GM21529 (cell line): ENCODE data around the gene MARS1.
"Not testable (repeated sequence)": the region's sequence is repeated elsewhere in the genome, so short reads cannot be mapped to it uniquely, and the experiment has no call there.

Source experiments
- ATAC-seq: cut with Tn5 transposase; IDR thresholded peaks from one replicate; pipeline ENCODE4 v1.9.1; 2021; ENCODE audit not compliant: unreplicated experiment

Gene MARS1

GRCh38 chr12:57547288-57548012, 59.6 kb downstream of the MARS1 start:
- no peak for ATAC-seq

GRCh38 chr12:57548013-57548315, 60.1 kb downstream of the MARS1 start:
- no peak for ATAC-seq

- no peak for ATAC-seq
These were observed 60.6 kb downstream of the MARS1 start for GRCh38 chr12:57548488-57548887.

GRCh38 chr12:57549203-57549908, 61.5 kb downstream of the MARS1 start:
- no peak for ATAC-seq

GRCh38 chr12:57549909-57550640, 62.2 kb downstream of the MARS1 start, which contains the start of gene KIF5A:
TSS of gene KIF5A (plus strand) at chr12:57550044. CDS start at chr12:57550272, 228 bp downstream.
- no peak for ATAC-seq

GRCh38 chr12:57550641-57551549, 63.0 kb downstream of the MARS1 start:
- ATAC-seq, result no peak

- ATAC-seq, result no peak
These were observed 63.9 kb downstream of the MARS1 start for GRCh38 chr12:57551637-57552305.

GRCh38 chr12:57552306-57552651, 64.4 kb downstream of the MARS1 start:
- ATAC-seq, result no peak

GRCh38 chr12:57552835-57553313, 65.0 kb downstream of the MARS1 start:
- no peak for ATAC-seq

GRCh38 chr12:57553343-57554202, 65.7 kb downstream of the MARS1 start:
- no peak for ATAC-seq

GRCh38 chr12:57554453-57554852, 66.6 kb downstream of the MARS1 start:
- no peak for ATAC-seq

GRCh38 chr12:57554897-57555296, 67.0 kb downstream of the MARS1 start:
- no peak for ATAC-seq

GRCh38 chr12:57558864-57559263, 71.0 kb downstream of the MARS1 start:
- ATAC-seq, result no peak

- no peak for ATAC-seq
These were observed 72.6 kb downstream of the MARS1 start for GRCh38 chr12:57560516-57560915.

- ATAC-seq, result not testable (repeated sequence)
These were observed 73.2 kb downstream of the MARS1 start for GRCh38 chr12:57561117-57561516.

- ATAC-seq, result no peak
These were observed 75.5 kb downstream of the MARS1 start for GRCh38 chr12:57563358-57563757.

GRCh38 chr12:57564178-57564740, 76.4 kb downstream of the MARS1 start:
- ATAC-seq, result no peak
